ENCODE measurements around the gene SIGLEC9.

GRCh38 chr19:51147663-51148062 is 23.0 kb downstream of the SIGLEC9 start:
- no peak for TF ChIP-seq ZNF274 (IDR thresholded peaks at IDR 0.05; ENCODE audit: low read depth, low read length)
- TF ChIP-seq YY1 (IDR thresholded peaks at IDR 0.05; ENCODE audit: insufficient read depth, insufficient read length): no peak
- no peak for TF ChIP-seq SUZ12 (IDR thresholded peaks at IDR 0.05; ENCODE audit: extremely low read depth, insufficient read depth, insufficient read length)
